Right cardiac atrium (tissue), 5 donors: ENCODE results near the gene GBE1. TPM values are rescaled to one million over a fixed set of nuclear protein-coding genes. Genes with fewer than 3 reads are reported as not detected.
A peak's percentile ranks its signal among the peaks of the same experiment; 100 is the strongest.

Experiments
- ATAC-seq, 2 donors: fragments of 200-7000 bp; cut with Tn5 transposase; one replicate each; pipeline versions ENCODE4 v1.8.0 to v1.9.1; 2020; ENCODE audit warnings: moderate library complexity in 2 of 2, mild to moderate bottlenecking in 1 of 2
- DNase-seq, 3 donors: peaks; one replicate each; pipeline ENCODE4 v3.0.0-alpha.2; 2020
- H3K27ac ChIP-seq: one replicate; pipeline ENCODE4 v1.5.1; 2013; ENCODE audit warnings: mild to moderate bottlenecking, low read length, control low read depth, moderate library complexity
- H3K27me3 ChIP-seq: one replicate; pipeline ENCODE4 v1.6.1; 2013; ENCODE audit not compliant: control insufficient read depth, insufficient read depth
- H3K4me1 ChIP-seq: one replicate; pipeline ENCODE4 v1.6.1; 2013; ENCODE audit warnings: low read length; ENCODE audit not compliant: control insufficient read depth, insufficient read depth
- H3K4me3 ChIP-seq: one replicate; pipeline ENCODE4 v1.5.1; 2013; ENCODE audit warnings: low read length, control low read depth
- H3K9me3 ChIP-seq: one replicate; pipeline ENCODE4 v1.6.1; 2013; ENCODE audit warnings: low read length; ENCODE audit not compliant: control insufficient read depth
- WGBS: extraction: QIAGEN DNeasy Blood & Tissue Kit; methylation state at CpG from one replicate; pipeline ENCODE4 v1.1.7; 2013; 5-methylcytosine and 5-hydroxymethylcytosine counted together
- intact Hi-C, 4 donors: fragments of 100-400 bp; cut with DNase I; formaldehyde crosslinking; loops; one replicate each; pipeline versions ENCODE4 v1.11.0 to v1.14.0; 2022 to 2023
- polyA plus RNA-seq: library from polyadenylated mRNA; stranded (reverse); fragments of 200-250 nt; gene quantifications from one replicate; pipeline ENCODE4 v1.2.3, GENCODE V29; 2013
- total RNA-seq, 4 donors: library from RNA; stranded (reverse); fragmentation: NEBNext Ultra II Directional; extraction: Animal tissue kit (Norgen Biotek cat#: 25700); gene quantifications; one replicate each; pipeline ENCODE4 v1.2.1, GENCODE V29; 2021
- donor health status: healthy with polysubstance abuse.
- donor health status: DM: no; HTN: yes; CAD: no.
- donor health status: DM: no; HTN: no; CAD: no.
- donor health status: DM: no; HTN: yes; CAD: no; lungs with severe emphysema.
- donor health status: DM: yes; HTN: yes; CAD: no.

Gene GBE1
- total and polyA plus RNA-seq, 5 donors: 38.2 to 73.0 (median 51.4) TPM

- no peaks in the 10 kb centered on the region for H3K4me1 ChIP-seq
- intact Hi-C loops: no loop called here
- no peak overlapping the region for H3K27ac ChIP-seq
- 91% methylated on average over 1 of the region's 1 CpG for WGBS
- H3K4me3 ChIP-seq: no peak overlapping the region
- no peak for ATAC-seq
- DNase-seq: no peak
- no peaks in the 10 kb centered on the region for H3K27me3 ChIP-seq
- no peaks in the 10 kb centered on the region for H3K9me3 ChIP-seq
Measured at GRCh38 chr3:81466201-81466560, 295.3 kb downstream of the GBE1 start.

DNA sequence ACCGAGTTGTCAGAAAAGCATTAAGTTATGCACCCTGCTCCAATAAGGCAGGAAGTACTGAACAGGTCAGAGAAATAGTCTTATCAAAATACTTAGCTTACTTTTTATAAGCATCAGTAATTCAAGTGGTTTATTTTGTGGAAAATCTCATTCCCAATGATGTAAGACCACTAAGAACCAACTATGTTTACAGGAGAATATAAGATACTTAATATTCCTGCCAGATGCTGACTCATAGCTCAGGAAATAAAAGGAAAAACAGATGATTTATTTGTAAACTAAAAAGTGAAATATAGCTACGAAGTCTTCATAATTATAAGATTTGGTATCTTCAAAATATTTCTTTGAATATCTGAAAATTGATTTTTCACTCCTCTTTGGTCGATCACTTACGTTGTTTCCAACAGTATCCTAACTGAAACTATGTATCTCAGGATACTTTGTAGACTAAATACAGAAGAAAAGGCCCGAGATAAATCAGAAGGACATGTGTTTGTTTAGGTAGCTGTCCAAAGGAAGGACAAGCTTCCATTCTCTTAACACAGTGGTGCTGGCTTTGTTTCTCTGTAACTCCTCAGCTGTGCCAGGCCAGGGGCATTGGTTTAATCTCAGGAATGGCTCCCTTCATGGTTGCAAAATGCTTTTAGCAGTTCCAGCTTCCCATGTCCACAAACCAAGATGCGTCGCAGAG is 295.8 kb downstream of the GBE1 start:
- WGBS: 74% methylated on average over 7 of the region's 7 CpGs
- Histone ChIP-seq H3K27me3 (no peaks in the 10 kb centered on the region), H3K27ac (no peak overlapping the region), H3K9me3 (no peaks in the 10 kb centered on the region), H3K4me3 (no peak overlapping the region), H3K4me1 (no peaks in the 10 kb centered on the region)
- ATAC-seq (peak; percentile 22 to 35), DNase-seq (peak in 1 of 3 donors; percentile 26)
- intact Hi-C loops: no loop called here

- no peak for ATAC-seq
Measured at GRCh38 chr3:81463781-81464180, 297.7 kb downstream of the GBE1 start.

DNA sequence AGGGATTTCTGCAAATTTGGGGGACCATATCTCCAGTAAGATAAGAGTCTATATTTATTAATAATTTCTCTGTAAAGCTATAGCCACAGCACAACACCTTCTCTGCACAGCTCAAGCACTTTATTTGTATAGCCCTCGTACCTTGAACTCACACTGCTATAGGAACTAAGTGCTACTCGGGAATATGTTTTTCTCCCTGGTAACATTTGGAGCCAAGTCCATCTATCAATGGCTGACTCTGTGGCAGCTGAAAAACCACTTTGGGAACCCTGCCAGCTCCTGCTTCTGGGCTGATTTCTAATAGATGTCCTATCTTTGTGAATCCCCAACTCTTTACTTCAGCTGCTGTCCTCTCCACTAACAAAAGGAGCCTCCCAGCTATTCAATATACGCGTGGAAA is 298.5 kb downstream of the GBE1 start:
- WGBS: 63% methylated on average over 4 of the region's 4 CpGs
- ATAC-seq: no peak
- no peak overlapping the region for H3K4me3 ChIP-seq
- no peaks in the 10 kb centered on the region for H3K9me3 ChIP-seq
- H3K27me3 ChIP-seq: no peaks in the 10 kb centered on the region
- no peak overlapping the region for H3K27ac ChIP-seq
- intact Hi-C loops: no loop called here
- no peaks in the 10 kb centered on the region for H3K4me1 ChIP-seq
- DNase-seq: no peak

More at GRCh38 chr3:81463781-81464180, 297.7 kb downstream of the GBE1 start:
- H3K4me1 ChIP-seq: no peaks in the 10 kb centered on the region
- intact Hi-C loops: no loop called here
- H3K9me3 ChIP-seq: no peaks in the 10 kb centered on the region
- H3K4me3 ChIP-seq: no peak overlapping the region
- no peak for DNase-seq
- no peak overlapping the region for H3K27ac ChIP-seq
- 69% methylated on average over 3 of the region's 3 CpGs for WGBS
- no peaks in the 10 kb centered on the region for H3K27me3 ChIP-seq

DNA sequence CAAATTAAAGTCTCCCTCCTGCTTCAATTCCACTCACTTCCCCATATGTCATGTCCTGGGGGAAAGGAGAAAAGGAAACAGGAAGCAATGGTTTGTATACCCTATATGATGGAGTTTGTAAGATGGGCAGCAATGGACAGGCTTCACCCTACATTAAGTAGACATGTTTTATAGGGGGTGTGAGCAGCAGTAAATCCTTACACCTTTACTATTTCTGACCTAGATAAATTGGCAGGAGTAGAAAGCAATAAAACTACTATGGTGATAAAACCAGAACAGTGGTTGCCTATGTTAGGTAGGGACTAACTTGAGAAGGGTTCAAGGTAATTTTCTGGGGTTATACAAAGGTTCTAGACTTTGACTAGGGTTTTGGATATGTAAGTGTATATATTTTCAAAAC is 301.7 kb downstream of the GBE1 start:
- H3K4me3 ChIP-seq: no peak overlapping the region
- intact Hi-C loops: no loop called here

DNA sequence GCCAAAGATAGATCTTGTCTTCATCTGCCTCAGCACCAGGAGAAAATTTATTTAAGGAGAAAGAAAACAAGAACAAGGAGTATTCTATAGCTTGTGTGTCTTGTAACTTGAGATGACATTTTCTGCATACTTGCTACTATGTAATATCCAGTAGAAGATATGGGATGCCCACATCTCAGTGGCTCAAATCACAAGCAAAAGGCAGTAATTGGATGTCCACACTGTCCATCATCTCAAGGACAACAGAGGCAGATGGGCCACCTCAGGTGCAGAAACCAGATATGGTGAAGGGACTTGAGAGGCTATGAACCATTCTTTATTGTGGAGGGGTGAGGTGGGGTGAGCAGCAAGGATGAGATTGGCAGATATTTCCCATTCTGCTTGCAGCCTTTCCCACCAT is 309.0 kb downstream of the GBE1 start:
- H3K4me1 ChIP-seq: no peaks in the 10 kb centered on the region
- no peaks in the 10 kb centered on the region for H3K27me3 ChIP-seq
- no peak for DNase-seq
- no peak for ATAC-seq
- H3K27ac ChIP-seq: no peak overlapping the region
- no peaks in the 10 kb centered on the region for H3K9me3 ChIP-seq
- intact Hi-C loops: no loop called here
- no peak overlapping the region for H3K4me3 ChIP-seq

More for the DNA sequence above, 301.7 kb downstream of the GBE1 start:
- Histone ChIP-seq H3K27me3 (no peaks in the 10 kb centered on the region), H3K4me1 (no peaks in the 10 kb centered on the region), H3K9me3 (no peaks in the 10 kb centered on the region), H3K27ac (no peak overlapping the region)
- no peak for ATAC-seq
- no peak for DNase-seq

GRCh38 chr3:81451611-81452010 is 309.8 kb downstream of the GBE1 start:
- intact Hi-C loops: no loop called here
- Histone ChIP-seq H3K27me3 (no peaks in the 10 kb centered on the region), H3K9me3 (no peaks in the 10 kb centered on the region), H3K4me3 (no peak overlapping the region), H3K4me1 (no peaks in the 10 kb centered on the region), H3K27ac (no peak overlapping the region)
- ATAC-seq (no peak), DNase-seq (no peak)

DNA sequence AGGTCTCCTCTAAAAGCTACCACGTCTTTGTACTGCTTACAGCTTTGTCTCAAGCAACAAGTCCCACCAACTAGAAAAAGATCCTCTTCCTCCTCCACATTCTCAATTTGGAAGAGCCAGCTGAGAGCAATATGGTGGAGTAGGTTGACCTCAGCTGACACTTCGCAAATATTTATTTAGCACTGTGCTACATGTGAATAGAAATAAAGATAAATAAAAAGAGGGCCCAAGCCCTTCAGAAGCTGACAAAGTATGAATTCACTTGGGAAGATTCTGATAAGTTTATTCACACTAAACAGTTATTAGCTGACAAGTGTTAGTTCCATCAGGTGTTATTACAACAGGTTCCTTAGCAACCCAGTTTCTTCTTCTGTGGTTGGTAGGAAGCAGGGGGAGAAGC is 310.3 kb downstream of the GBE1 start:
- no peaks in the 10 kb centered on the region for H3K9me3 ChIP-seq
- no peaks in the 10 kb centered on the region for H3K4me1 ChIP-seq
- no peaks in the 10 kb centered on the region for H3K27me3 ChIP-seq
- H3K27ac ChIP-seq: no peak overlapping the region
- intact Hi-C loops: no loop called here
- 86% methylated on average over 2 of the region's 2 CpGs for WGBS
- ATAC-seq: no peak
- no peak overlapping the region for H3K4me3 ChIP-seq
- DNase-seq: no peak

GRCh38 chr3:81446806-81447205 is 314.6 kb downstream of the GBE1 start:
- no peaks in the 10 kb centered on the region for H3K27me3 ChIP-seq
- DNase-seq (no peak), ATAC-seq (no peak)
- peaks cover 2% of the 10 kb centered on the region for H3K4me1 ChIP-seq
- intact Hi-C loops: no loop called here
- no peak overlapping the region for H3K4me3 ChIP-seq
- 67% methylated on average over 1 of the region's 1 CpG for WGBS
- no peaks in the 10 kb centered on the region for H3K9me3 ChIP-seq
- H3K27ac ChIP-seq: no peak overlapping the region

DNA sequence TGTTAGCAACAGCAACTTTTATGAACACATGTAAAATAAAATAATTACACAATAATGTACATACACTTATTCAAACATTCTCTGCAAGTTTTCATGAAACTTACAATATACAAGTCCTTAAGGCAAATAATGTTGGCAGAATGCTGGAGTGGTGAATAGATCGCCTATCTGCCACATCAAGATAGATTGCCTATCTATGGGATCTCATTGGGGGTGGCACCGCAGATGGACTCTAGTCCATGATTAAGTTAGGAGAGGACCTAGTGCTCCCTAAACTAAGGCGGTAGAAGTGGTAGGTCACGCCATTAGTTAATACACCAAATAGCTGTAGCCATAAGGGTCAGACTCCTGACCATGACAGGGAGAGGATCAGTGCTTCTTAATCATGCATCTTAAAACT is 315.7 kb downstream of the GBE1 start:
- no peak overlapping the region for H3K4me3 ChIP-seq
- H3K27me3 ChIP-seq: no peaks in the 10 kb centered on the region
- ATAC-seq (no peak), DNase-seq (no peak)
- no peaks in the 10 kb centered on the region for H3K9me3 ChIP-seq
- WGBS: 98% methylated on average over 4 of the region's 4 CpGs
- H3K4me1 ChIP-seq: peaks cover 2% of the 10 kb centered on the region
- H3K27ac ChIP-seq: no peak overlapping the region
- intact Hi-C loops: no loop called here

- intact Hi-C loops: no loop called here
- H3K4me1 ChIP-seq: peaks cover 2% of the 10 kb centered on the region
- H3K27ac ChIP-seq: no peak overlapping the region
- H3K27me3 ChIP-seq: no peaks in the 10 kb centered on the region
- ATAC-seq (no peak), DNase-seq (no peak)
- H3K9me3 ChIP-seq: no peaks in the 10 kb centered on the region
- H3K4me3 ChIP-seq: no peak overlapping the region
- WGBS: 81% methylated on average over 4 of the region's 4 CpGs
Measured at GRCh38 chr3:81444817-81445460, 316.5 kb downstream of the GBE1 start.

DNA sequence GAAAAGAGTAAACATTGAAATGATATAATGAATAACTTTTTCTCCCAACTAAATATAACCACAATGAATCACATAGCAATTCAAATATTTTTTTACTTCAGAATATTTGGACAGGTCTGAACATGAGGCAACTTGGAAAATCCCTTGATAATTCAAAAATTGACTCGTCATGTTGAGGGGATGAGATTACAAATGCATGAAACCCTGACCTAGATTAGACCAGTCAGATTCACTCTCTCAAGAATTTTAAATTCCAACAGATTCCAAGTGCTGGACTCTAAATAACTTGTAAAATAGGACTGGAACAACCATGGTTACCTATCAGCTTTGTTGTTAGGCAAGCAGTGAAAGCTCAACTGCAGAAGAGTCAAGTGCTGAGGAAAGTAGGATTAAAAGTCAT is 317.5 kb downstream of the GBE1 start:
- Histone ChIP-seq H3K27me3 (no peaks in the 10 kb centered on the region), H3K4me3 (no peak overlapping the region), H3K9me3 (no peaks in the 10 kb centered on the region), H3K27ac (no peak overlapping the region), H3K4me1 (peaks cover 2% of the 10 kb centered on the region)
- peak in 1 of 2 donors; percentile 67 for ATAC-seq
- intact Hi-C loops: no loop called here
- 46% methylated on average over 1 of the region's 1 CpG for WGBS
- DNase-seq: no peak
